D721Med (cell line): ENCODE measurements around the gene SLCO2A1.
A peak's percentile ranks its signal among the peaks of the same experiment; 100 is the strongest.

Experiments
- DNase-seq: peaks from one replicate; pipeline ENCODE4 v3.0.0; 2011; ENCODE audit warnings: low spot score; ENCODE audit not compliant: insufficient read length
- FAIRE-seq: peaks from 2 replicates; lab custom pipeline; 2011; peaks lifted over from hg19 to GRCh38; lab: Jason Lieb, UNC
- CTCF ChIP-seq: IDR thresholded peaks from 2 replicates; pipeline ENCODE4 v1.5.1; 2012; ENCODE audit warnings: mild to moderate bottlenecking, control low read depth; ENCODE audit not compliant: insufficient read depth; ENCODE audit errors: missing control alignments

The SLCO2A1 gene

GRCh38 chr3:133899311-133899710 is 130.4 kb downstream of the SLCO2A1 start:
- DNase-seq (no peak), FAIRE-seq (no peak)
- no peak for TF ChIP-seq CTCF

- DNase-seq (no peak), FAIRE-seq (no peak)
Observed at GRCh38 chr3:133897547-133897946, 132.2 kb downstream of the SLCO2A1 start.

GRCh38 chr3:133896002-133896761 is 133.5 kb downstream of the SLCO2A1 start:
- TF ChIP-seq CTCF: no peak
- FAIRE-seq (no peak), DNase-seq (no peak)

More at GRCh38 chr3:133897547-133897946, 132.2 kb downstream of the SLCO2A1 start:
- TF ChIP-seq CTCF: no peak

- no peak for FAIRE-seq
- no peak for TF ChIP-seq CTCF
- peak; percentile 72 for DNase-seq
Observed at GRCh38 chr3:133895208-133896001, 134.3 kb downstream of the SLCO2A1 start, which contains the start of gene RAB6B. Gene RAB6B (minus strand): TSS chr3:133895882. CDS start chr3:133895466, 416 bp downstream.

DNA sequence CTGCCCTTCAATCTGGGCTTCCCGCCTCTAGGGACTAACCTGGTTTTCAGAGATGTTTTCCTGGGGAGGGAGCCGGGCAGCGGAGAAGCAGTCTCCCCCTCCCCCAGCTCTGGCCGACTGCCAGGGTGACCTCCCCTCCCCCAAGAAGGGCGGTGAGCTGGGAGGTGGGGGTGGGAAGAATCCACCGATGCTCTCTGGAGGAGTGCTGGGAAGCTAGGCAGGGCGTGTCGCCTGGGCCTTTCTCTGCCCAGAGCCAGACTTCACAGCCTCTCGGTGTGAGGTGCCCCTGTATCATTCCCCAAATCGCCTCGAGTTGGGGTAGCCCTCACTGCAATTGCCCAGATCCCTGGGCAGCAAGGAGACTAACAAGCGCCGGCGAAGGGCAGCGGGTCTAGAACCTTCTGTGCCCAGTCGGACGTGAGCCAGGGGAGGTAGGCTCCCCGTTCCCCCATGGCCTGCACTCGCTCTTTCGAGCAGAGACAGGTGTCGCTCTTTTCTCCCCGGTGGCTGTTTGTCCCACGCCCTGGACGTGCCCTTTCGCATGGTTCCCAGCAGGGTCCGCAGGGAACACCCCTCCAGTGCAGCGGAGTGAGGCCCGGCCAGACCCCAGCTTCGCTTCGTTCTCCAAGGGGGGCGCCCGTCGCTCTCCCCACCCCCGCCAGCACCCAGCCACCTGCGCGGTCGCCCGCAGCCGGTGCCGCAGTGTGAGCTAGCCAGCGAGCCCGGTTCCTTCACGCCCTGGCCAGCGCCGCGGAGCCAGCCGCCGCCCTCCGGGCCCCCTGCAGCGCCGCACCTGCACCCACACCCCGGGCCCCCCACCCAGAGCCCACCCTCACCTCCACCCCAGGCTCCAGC is 135.1 kb downstream of the SLCO2A1 start:
- no peak for FAIRE-seq
- TF ChIP-seq CTCF: no peak
- no peak for DNase-seq

DNA sequence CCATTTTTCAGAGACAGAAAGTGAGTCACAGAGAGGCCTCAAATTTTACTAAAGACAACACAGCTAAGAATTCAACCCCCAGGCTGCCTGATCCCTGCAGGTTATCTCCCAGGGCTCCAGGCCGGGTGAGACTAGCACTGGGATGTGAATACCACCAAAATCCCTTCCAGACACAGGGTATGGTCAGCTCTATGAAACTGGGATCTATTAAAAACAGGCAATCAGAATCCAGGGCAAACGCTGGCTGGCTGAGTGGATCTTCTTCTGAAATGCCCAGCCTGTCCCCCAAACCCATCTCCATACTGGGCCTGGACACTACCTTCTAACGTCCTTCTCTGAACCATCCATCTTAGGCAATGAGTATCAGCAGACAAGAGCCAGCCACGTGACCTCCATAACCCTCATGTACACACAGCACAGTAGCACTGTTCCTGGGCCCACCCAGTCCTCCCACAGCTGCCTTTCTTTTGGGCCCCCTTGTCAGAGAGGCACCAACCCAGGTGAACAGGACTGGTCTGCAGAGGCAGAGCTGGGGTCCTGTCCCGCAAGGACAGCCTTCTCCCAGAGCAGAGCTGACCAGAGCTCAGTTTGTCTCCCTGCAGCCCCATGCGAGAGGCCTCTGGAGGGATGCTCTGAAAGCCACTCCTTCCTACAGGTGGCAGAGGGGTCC is 135.9 kb downstream of the SLCO2A1 start:
- DNase-seq: no peak
- no peak for TF ChIP-seq CTCF
- FAIRE-seq: no peak
